ENCODE data around the gene CELF1. TPM values are rescaled to one million over a fixed set of nuclear protein-coding genes. Genes with fewer than 3 reads are reported as not detected.

CELF1 gene
- total and polyA plus RNA-seq, 2 donors (not counting 1 experiment from before 2014, with no cell fraction given), result 81.1 to 100 TPM

DNA sequence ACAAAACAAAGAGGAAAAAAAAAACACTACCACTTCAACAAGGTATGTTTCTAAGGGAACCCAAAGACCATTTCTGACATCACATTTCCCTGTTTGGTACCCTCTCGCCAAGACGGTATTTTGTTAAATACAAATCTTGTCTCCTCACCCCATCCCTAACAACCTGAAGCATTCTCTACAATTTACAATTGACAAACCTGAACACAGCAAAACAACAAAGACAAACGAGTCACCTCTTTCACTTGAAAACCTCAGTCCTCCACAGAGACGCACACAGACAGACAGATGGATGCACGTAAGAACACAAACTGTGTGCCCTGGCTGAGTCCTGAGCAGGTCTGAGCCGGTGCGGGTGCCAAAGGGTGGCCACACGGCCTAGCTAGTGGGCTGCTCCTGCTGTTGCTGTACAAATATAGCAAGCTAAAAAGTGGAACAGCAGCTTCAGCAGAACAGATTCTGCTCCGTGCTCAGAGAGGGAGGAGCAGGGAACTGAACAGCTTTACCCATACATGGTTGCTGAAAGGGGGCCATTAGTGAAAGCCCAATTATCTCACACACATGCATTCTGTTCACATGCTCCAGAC is 28.5 kb downstream of the CELF1 start:
- Histone ChIP-seq H3K79me2 (ENCODE audit: control insufficient read depth, insufficient read depth, low read length) (peaks cover 95% of the 10 kb centered on the region), H3K9me3 (ENCODE audit: control insufficient read depth, insufficient read depth, low read depth, low read length) (no peaks in the 10 kb centered on the region), H3K36me3 (ENCODE audit: control insufficient read depth, insufficient read depth, low read length) (no peaks in the 10 kb centered on the region), H4K20me1 (ENCODE audit: control insufficient read depth, extremely low read depth, insufficient read depth, low read length) (peaks cover 3% of the 10 kb centered on the region), H3K27me3 (ENCODE audit: control insufficient read depth, insufficient read depth, low read length) (no peaks in the 10 kb centered on the region), H3K4me3 (replicated peaks in 1 of 4; ENCODE audit: control extremely low read depth in 1 of 4, insufficient read depth in 1 of 4, low read depth in 3 of 4, low read length in 4 of 4) (peak overlapping the region in 1 of 4 experiments; percentile 37), H2AFZ (ENCODE audit: low read length) (no peak overlapping the region), H3K4me2 (ENCODE audit: extremely low read depth, insufficient read depth, low read length) (peak overlapping the region; percentile 55), H3K9ac (ENCODE audit: insufficient read depth, low read length) (peak overlapping the region; percentile 4), H3K4me1 (ENCODE audit: control insufficient read depth, extremely low read depth, insufficient read depth, low read length) (peaks cover 19% of the 10 kb centered on the region), H3K27ac (ENCODE audit: insufficient read depth, low read length) (peak overlapping the region; percentile 58)
- DNase-seq (ENCODE audit: low read depth in 2 of 2), result no peak
- TF ChIP-seq, protein P1, sequence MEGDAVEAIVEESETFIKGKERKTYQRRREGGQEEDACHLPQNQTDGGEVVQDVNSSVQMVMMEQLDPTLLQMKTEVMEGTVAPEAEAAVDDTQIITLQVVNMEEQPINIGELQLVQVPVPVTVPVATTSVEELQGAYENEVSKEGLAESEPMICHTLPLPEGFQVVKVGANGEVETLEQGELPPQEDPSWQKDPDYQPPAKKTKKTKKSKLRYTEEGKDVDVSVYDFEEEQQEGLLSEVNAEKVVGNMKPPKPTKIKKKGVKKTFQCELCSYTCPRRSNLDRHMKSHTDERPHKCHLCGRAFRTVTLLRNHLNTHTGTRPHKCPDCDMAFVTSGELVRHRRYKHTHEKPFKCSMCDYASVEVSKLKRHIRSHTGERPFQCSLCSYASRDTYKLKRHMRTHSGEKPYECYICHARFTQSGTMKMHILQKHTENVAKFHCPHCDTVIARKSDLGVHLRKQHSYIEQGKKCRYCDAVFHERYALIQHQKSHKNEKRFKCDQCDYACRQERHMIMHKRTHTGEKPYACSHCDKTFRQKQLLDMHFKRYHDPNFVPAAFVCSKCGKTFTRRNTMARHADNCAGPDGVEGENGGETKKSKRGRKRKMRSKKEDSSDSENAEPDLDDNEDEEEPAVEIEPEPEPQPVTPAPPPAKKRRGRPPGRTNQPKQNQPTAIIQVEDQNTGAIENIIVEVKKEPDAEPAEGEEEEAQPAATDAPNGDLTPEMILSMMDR (conservative IDR thresholded peaks at IDR 0.05 in 1 of 2, IDR thresholded peaks at IDR 0.05 in 1 of 2; ENCODE audit: low read depth in 1 of 2, low read length in 2 of 2), result no peak
- TF ChIP-seq EZH2 (IDR thresholded peaks at IDR 0.05; ENCODE audit: low read length, missing control alignments), result no peak

GRCh38 chr11:47523490-47524225 is 29.3 kb downstream of the CELF1 start:
- H3K27me3 ChIP-seq (ENCODE audit: control insufficient read depth, insufficient read depth, low read length), result no peaks in the 10 kb centered on the region
- peaks cover 3% of the 10 kb centered on the region for H4K20me1 ChIP-seq (ENCODE audit: control insufficient read depth, extremely low read depth, insufficient read depth, low read length)
- no peaks in the 10 kb centered on the region for H3K36me3 ChIP-seq (ENCODE audit: control insufficient read depth, insufficient read depth, low read length)
- DNase-seq (ENCODE audit: low read depth in 2 of 2), result peak; percentile 83 to 86
- peak overlapping the region; percentile 86 for H3K4me2 ChIP-seq (ENCODE audit: extremely low read depth, insufficient read depth, low read length)
- H2AFZ ChIP-seq (ENCODE audit: low read length), result no peak overlapping the region
- no peak for TF ChIP-seq EZH2 (IDR thresholded peaks at IDR 0.05; ENCODE audit: low read length, missing control alignments)
- TF ChIP-seq, protein P1 (conservative IDR thresholded peaks at IDR 0.05 in 1 of 2, IDR thresholded peaks at IDR 0.05 in 1 of 2; ENCODE audit: low read depth in 1 of 2, low read length in 2 of 2), result no peak
- peak overlapping the region; percentile 58 for H3K27ac ChIP-seq (ENCODE audit: insufficient read depth, low read length)
- H3K9ac ChIP-seq (ENCODE audit: insufficient read depth, low read length), result peak overlapping the region; percentile 20
- H3K79me2 ChIP-seq (ENCODE audit: control insufficient read depth, insufficient read depth, low read length), result peaks cover 95% of the 10 kb centered on the region
- no peaks in the 10 kb centered on the region for H3K9me3 ChIP-seq (ENCODE audit: control insufficient read depth, insufficient read depth, low read depth, low read length)
- H3K4me1 ChIP-seq (ENCODE audit: control insufficient read depth, extremely low read depth, insufficient read depth, low read length), result peaks cover 19% of the 10 kb centered on the region
- H3K4me3 ChIP-seq (replicated peaks in 1 of 4; ENCODE audit: control extremely low read depth in 1 of 4, insufficient read depth in 1 of 4, low read depth in 3 of 4, low read length in 4 of 4), result peak overlapping the region in 2 of 4 experiments; percentile 13 to 37

GRCh38 chr11:47518212-47518964 is 34.5 kb downstream of the CELF1 start:
- no peak for DNase-seq (ENCODE audit: low read depth in 2 of 2)
- Histone ChIP-seq H3K4me1 (ENCODE audit: control insufficient read depth, extremely low read depth, insufficient read depth, low read length) (peaks cover 23% of the 10 kb centered on the region), H3K36me3 (ENCODE audit: control insufficient read depth, insufficient read depth, low read length) (no peaks in the 10 kb centered on the region), H3K4me3 (replicated peaks in 1 of 4; ENCODE audit: control extremely low read depth in 1 of 4, insufficient read depth in 1 of 4, low read depth in 3 of 4, low read length in 4 of 4) (no peak overlapping the region), H3K27me3 (ENCODE audit: control insufficient read depth, insufficient read depth, low read length) (no peaks in the 10 kb centered on the region), H3K4me2 (ENCODE audit: extremely low read depth, insufficient read depth, low read length) (peak overlapping the region; percentile 18), H3K9me3 (ENCODE audit: control insufficient read depth, insufficient read depth, low read depth, low read length) (no peaks in the 10 kb centered on the region), H3K9ac (ENCODE audit: insufficient read depth, low read length) (no peak overlapping the region), H2AFZ (ENCODE audit: low read length) (no peak overlapping the region), H3K27ac (ENCODE audit: insufficient read depth, low read length) (no peak overlapping the region), H3K79me2 (ENCODE audit: control insufficient read depth, insufficient read depth, low read length) (peaks cover 88% of the 10 kb centered on the region), H4K20me1 (ENCODE audit: control insufficient read depth, extremely low read depth, insufficient read depth, low read length) (peaks cover 2% of the 10 kb centered on the region)
- TF ChIP-seq, protein P1 (conservative IDR thresholded peaks at IDR 0.05 in 1 of 2, IDR thresholded peaks at IDR 0.05 in 1 of 2; ENCODE audit: low read depth in 1 of 2, low read length in 2 of 2), result no peak
- TF ChIP-seq EZH2 (IDR thresholded peaks at IDR 0.05; ENCODE audit: low read length, missing control alignments), result no peak

All from fibroblast of lung (primary cell).